Stimulated activated CD4-positive, alpha-beta T cell treated with anti-CD3 and anti-CD28 coated beads, TNF-alpha, amount 100 ng/mL, for 24 hours (primary cell): Measurements from ENCODE around the gene SLC35G2.
"Not testable (repeated sequence)": the region's sequence is repeated elsewhere in the genome, so short reads cannot be mapped to it uniquely, and the experiment has no call there.

ENCODE experiments used
- DNase-seq, 3 experiments: peaks; one replicate each; pipeline ENCODE4 v3.0.0-alpha.2; 2020; ENCODE audit warnings: low read depth in 3 of 3

The SLC35G2 gene

DNA sequence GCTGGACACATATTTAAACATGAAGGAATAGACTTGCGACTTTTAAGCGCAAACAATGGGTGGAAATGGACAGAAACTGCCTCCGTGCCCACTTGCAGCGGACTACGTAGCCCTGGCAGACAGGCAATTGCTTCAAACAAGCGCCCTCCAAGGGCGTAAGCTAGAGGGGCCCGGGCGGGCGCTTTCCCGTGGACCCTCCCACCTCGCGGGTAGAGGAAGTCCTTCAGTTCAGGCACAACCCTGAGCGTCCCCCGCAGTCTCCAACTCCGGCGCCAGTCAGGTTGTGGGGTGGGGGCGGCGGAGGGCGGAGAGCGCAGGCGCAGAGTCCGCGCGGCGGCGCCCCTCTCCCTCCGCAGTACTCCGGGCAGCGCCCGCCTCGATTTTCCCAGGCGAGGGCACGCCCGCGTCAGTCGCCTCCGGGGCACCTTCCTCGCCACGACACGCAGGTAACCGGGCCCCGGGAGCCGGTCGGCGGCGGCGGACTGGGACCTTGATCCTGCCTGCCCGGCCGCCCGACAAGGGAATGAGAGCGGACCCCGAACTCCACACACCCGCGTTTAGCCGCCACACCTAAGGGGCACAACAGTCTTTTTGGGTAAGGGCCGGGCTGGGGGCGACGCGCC, at the start of gene SLC35G2:
TSS of gene SLC35G2 (plus strand) at position 358 of the 623 bp plus-strand sequence. CDS start 35,335 bp downstream, outside the sequence.
- DNase-seq, result peak in 1 of 3 experiments; percentile 32

DNA sequence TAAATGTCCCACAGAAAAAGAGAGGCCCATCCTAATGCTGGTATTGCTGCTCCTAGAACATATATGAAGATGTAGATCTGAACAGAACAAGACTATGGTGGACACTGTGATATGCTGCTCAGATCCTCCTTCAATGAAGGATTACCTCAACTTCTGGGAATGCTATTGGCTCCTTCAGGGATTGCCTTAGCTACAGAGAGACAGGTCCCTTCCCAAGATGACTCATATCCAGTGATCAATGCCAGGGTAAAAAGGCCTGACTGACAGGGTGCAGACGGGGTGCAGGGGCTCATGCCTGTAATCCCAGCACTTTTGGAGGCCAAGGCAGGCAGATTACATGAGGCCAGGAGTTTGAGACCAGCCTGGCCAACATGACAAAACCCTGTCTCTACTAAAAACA, 46.2 kb upstream of the SLC35G2 start:
- DNase-seq, result no peak

DNA sequence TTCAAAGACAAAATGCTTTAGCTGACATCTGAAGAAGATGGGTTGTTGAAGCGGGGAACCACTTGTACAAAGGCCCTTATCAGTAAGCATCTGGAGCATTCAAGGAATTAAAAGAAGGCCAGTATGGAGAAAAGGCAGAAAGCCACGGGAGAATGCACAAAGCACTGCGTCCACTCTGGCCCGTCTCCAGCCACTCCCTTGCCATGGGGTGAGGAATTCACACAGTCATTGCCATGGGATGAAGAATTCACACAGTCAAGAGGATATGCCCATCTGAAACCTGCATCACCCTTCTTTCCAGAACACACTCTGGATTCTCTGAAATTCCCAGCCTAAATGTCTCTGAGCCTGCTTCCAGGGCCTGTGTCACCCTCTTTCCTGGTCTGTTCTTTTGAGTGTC, 40.1 kb upstream of the SLC35G2 start:
- DNase-seq, result no peak

DNA sequence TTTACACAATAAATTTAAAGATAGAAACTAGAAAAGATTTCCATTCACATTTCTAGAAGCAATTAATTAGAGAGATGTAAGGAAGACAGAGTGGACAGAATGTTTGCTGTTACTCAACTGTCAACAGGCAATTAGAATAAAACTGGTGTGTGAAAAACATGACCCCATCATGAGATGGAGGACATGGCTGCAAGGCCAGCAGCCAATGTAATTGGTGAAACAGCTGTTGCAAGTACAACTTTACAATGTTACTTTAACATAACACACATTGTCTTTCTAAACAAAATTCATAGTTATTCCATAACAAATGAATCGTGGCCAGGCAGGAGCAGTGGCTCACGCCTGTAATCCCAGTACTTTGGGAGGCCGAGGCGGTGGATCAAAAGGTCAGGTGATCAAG, 38.2 kb upstream of the SLC35G2 start:
- no peak for DNase-seq

DNA sequence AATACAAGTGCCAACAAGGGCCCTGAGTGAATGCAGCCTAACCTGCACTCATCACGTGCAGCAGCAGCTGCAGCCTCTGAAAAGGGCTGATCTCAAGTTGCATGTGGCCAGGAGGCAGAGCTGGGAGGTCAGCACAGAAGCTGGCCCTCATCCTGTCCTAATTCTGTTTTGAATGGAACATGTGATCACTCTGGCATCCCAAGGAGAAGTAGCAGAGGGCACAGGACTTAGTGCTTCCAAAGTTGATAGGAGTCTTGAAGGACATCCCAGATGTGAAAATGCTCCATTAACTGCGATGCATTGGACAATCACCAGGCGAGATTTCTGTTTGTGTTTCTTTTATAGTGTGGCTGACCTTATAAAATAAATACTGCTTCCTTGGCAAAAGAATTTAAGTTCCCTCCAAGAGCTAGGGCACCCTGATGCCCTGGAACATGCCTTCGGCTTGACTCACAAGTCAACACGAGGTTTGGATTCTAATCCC, 35.2 kb upstream of the SLC35G2 start:
- DNase-seq, result no peak

DNA sequence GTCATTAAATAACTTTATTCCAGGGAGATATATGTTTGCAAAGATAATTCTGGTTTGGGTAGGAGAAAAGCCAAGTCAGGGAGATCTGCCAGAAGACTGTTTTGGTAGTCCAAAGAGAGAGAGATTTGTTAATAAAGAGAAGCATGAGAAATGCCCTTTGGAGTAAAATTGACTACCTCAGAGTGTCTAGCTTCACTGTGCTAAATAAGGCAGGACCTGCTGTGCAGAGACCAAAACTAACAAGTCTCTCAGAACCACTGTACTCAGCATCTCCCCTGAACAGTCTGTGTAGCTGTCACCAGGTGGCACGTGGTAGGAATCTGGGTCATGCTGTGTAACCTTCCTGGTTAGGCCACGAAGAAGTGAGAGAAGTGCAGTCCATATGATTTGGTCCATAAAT, 31.6 kb upstream of the SLC35G2 start:
- DNase-seq, result no peak

DNA sequence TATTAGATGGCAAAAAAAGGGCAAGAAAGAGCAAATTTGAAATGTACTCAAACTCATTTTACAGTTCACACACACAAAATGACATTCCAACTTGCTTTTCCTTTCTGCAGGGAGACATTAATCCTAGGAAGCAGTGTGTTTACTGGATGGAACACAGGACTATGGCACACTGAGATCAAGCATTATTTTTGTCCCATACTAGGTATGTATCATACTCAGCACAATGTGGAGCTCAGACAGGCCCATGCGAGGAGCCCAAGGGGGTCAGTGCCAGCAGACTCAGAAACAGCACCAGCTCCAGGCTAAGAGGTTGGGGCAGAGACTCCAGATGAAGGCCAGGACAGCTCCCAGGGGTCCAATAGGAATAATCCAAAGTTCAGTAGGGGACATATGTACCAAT, 30.8 kb upstream of the SLC35G2 start:
- DNase-seq, result no peak

DNA sequence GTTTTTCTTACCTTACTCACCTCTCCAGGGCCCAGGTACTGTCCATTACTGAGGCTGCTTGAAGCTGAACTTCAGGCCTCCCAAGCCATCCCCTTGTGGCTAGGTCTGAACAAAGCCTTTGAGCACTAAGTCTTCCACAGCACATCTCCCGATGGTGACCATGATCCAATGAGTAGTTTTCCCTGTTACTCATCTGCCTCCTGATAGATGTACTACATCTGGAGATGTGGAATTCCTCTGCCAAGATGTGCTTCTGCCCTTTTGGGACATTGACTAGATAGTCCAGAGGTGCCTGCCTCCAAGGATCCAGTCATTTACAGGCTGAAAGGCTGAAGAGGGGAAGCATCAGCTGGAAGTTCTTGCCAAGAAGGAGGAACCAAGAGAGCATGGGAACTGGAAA, 28.9 kb upstream of the SLC35G2 start:
- no peak for DNase-seq

DNA sequence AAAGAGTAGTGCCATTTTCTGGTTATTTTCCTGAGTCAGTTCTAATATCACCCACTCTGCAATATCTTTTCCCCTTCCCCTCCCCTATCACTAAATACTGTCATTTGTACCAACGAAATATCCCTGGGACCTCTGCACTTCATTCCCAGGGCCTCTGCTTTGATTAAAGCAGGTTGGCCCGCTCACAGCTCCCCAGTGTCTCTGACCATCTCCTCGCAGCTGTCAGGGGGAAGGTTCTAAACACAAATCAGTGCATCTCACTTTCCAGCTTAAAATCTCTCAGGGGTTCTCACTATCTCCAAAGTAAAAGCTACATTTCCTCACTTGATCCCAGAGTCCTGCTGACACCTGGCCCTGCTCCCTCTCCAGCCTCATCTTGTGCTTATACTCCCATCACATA, 28.1 kb upstream of the SLC35G2 start:
- DNase-seq, result no peak

DNA sequence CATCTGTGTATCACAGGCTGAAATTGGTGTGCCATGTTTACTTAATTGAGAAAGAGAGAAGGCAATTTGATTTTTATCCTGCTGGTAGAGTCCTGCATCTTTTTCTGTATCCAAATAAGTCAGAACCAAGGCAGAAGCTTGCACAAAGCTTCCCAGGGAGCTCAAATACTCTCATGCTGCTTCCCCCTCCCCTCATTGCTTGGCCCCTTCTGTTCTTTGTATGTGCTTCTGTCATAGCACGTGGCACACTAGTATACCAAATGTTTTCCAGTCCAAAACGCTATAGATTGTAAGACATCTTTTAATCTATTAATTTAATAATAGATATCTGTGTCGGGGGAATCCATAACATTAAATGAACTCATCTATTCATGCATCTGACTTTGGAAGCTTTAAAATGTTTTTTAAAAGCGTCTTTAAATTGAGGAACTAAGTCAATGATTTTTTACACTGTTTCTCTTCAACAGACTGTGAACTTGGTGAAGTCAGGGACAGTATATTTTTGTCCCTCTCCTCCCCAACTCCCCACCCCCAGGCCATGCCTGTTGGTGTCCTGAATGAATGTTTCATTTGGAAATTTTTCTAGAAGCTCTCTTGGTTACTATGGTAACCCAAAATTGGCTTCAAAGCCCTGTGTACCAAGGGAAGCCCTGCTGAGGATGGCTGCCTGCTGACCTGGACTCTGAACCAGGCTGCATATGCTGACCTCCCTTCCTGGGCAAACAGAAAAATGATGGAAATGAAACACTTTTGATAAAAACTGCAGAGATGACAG, 26.2 kb upstream of the SLC35G2 start:
- no peak for DNase-seq

DNA sequence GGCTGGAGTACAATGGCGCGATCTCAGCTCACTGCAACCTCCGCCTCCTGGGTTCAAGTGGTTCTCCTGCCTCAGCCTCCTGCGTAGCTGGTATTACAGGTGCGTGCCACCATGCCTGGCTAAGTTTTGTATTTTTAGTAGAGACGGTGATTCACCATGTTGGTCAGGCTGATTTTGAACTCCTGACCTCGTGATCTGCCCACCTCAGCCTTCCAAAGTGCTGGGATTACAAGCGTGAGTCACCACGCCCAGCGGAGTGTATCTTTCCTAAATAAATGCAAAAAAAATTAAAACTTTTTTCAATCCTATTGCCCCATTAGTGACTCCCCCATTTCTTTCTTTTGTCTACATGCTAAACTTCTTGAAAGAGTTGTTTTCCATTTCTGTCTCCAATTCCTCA, 17.8 kb upstream of the SLC35G2 start:
- DNase-seq, result not testable (repeated sequence)

DNA sequence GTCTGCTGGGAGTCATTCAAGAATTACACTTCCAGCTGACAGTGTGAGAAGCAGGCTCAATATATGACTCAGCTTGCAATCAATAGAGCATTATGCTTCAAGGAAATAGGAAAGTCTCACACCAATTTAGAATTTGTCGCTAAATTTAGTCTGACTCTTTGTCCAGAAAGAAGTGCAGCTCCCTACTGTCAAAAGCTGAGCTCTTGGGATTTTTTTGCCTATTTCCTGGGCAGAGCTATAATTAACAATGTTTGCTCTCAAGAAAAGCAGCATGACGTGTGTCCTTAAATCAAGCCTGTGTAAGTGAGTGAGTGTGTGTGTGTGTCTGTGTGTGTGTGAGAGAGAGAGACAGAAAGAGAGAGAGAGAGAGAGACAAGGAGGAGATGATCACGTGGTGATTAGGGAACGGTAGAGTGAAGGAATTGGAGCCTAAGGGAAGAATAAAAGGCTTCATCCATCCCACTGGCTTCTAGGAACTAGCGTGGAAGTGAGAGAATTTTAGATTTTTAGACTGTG, 16.4 kb upstream of the SLC35G2 start:
- no peak for DNase-seq

DNA sequence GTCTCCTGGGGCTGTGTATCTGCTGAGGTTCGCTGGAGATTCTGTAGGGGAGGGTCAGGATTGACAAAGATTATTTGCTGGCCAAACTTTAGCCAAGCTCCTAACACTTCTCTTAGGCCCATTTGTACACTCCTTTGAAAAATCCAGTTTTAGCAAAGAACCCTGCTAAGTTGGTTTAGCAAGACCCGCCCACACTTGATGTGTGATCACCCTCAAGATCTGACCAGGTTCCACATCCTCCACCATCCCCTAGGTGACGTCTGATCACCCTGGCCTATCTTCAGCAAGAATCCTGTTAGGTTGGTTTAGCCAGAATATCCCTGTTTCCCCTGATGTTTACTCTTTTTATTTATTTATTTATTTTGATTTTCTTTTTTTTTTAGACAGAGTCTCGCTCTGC, 14.8 kb upstream of the SLC35G2 start:
- no peak for DNase-seq

DNA sequence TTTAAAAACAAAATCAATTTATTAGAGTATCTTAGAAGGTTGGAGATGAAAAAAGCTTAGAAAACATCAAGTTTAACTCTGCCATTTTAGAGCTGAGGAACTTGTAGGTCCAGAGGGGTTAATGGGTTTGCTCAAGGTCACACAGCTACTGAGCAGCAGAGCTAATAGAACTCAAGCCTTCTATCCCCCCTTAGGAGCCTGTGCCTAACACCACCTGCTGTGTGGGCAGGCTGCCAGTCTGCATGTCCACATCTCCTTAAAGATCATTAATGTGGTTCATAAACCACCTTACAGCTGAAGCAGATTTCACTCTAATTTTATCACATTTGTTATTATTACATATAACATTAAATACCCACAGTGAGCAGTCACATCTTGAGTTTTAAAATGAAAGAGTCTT, 14.1 kb upstream of the SLC35G2 start:
- no peak for DNase-seq

DNA sequence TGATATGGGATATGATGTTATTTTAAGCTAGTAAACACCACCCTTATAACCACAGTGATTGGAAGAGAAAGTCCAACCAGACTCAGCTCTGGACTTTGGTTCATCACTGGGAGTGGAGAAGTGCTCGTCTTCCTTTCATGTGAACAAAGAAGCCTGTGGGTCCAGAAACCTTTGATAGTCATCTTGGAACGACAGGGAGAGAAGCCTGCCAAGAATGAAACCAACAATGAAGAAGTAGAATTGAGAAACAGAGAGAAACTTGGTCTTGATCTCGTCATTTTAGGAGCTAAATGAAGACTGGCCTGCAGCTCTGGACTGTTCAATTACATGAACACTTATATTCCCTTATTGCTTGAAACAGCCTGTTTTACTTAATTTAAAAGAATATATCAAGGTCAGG, 13.1 kb upstream of the SLC35G2 start:
- DNase-seq, result no peak

DNA sequence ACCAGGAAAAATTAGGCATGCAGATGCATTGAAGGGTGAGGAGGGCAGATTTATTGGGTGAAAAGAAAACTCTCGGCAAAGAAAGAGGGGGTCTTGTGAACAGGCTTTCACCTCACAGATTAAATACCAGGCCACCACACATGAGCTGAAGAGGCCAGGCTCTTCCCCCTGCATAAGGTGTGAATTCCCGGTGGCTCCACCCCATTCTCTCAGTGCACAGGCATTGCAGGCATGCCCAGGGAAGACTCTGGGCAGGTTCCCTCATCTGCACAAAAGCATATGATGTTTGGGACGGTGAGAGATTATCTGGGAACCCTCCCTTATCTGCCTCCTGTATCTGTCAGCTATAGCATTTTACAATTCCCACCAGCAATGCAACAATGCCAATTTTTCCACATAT, 7.2 kb upstream of the SLC35G2 start:
- DNase-seq, result no peak

DNA sequence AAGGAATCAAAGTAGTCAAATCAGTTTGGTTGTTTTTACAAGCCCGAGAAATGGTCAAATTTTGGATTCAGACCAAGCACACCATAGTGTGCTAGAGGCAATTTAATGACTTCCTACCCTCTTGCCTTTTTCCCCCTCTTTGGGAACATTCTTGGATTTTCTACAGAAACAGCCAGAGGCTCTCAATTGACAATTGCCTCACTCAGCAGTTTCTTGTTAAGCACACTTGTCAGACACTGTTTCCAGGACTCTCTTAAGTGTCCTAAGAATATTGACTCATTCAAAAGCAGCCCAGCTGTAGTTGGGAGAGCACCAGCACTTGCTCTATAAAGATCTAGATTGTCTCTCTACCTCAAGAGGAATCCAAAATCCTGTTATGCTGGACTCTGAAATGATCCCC, 1.5 kb upstream of the SLC35G2 start:
- DNase-seq, result no peak

DNA sequence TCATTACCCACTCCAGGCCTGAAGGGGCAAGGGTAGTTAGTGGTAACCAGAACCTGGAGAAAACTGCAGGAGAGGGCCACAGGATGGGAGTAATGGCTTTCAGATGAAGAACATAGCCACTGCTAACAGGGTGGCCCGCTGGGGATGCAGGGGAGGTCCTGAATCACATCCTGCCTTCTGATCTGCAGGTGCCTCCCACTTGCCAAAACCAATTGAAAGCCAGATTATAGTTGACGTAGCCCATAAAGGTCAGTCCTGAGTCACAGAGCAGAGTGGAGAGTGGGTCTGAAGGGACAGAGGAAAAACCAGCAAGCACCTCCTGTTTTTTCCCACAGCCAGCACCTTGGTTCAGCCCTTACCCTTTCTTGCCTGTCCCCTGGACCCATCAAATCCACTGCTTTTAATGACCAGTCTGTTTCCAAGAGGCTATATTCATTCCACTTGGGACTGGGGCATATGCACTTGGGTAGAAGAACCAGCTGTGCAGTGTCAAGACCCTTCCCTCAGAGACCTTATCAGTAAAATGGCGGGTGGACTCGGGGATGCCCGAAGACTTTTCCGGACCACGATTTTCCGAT, 646 bp upstream of the SLC35G2 start:
- peak in 1 of 3 experiments; percentile 52 for DNase-seq

DNA sequence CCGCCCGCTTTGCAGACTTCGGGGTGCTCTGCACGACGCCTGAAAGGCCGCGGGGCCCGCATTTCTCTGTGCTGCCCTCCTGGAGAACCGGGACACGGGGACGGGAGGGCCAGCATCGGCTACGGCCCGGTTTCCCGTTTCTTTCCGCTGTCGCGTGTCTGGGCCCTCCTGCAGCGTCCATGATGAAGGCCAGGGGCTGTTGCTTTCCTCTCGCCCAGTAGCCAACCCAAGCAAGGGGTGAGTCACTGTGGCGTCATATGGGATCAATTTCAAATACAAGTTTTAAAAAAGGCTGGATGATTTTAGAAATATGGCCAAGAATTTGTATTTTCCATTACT, 435 bp downstream of the SLC35G2 start:
- DNase-seq, result peak in 1 of 3 experiments; percentile 12

DNA sequence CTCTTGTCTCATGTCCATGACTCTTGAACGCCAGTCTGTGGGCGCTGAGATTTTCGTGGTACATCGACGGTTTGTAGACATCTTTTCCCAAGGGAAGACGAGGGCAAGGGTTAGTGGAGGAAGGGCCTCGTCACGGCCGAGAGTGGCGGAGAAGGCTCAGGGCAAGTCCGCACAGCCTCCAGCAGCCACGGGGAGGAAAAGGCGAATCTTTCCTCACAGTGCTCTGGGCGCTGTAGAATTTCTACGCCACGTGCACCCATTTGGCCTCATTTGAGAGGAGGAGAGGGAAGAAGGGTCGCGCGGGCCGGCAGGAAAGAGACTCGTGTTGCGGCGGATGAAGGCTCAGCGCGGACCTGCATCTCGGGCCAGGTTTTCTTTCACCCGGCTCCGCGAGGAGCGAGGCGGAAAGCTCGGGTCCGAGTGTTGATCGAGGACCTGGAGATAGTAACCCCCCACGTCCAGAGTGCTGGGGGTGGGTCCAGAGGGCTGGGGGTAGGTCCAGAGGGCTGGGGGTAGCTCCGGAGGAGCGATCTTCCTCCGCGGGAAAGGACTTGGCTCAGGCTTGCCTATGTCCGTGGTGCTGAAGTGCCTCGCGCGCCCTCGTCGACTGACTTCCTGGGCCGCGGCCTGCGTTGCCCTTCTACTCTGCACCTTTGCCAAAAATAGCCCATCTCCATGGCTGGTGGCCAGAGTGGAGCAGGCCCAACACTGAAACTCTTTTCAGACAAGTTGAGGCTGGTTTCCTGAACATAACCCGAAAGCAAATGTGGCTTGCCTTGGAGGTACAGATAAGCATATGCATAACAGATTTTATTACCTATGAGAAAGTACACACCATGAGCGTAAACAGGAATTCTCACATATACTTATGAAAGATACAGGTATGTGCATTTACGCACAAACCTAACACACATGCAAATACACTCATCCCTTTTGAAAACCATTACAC, 1.1 kb downstream of the SLC35G2 start:
- peak in 1 of 3 experiments; percentile 21 for DNase-seq

DNA sequence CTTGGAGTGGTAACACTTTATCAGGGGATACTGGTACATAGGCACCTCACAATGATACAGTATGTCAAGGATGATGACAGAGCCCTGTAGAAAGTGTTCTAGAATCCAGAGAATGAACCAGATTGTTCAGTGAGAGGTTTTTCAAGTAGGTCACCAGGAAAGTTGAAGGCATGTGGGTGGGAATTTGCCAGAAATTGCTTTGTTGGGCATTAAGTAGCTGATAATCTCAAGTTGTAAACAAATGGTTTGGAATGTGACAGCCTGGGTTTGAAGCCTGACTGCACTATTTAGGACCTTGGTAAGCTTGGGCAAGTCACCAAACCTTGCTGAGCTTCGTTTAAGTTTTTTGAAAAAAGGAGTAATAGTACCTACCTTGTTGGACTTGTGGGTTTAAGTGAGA, 12.5 kb downstream of the SLC35G2 start:
- DNase-seq, result no peak
